GDM1 (cell line): ENCODE measurements around the gene RCOR2.

Experiments
- DNase-seq: peaks from one replicate; lab custom pipeline; 2025; lab: John Stamatoyannopoulos, UW

RCOR2 gene

GRCh38 chr11:63907063-63907462, 9.9 kb downstream of the RCOR2 start:
- DNase-seq, result no peak

- no peak for DNase-seq
Measured at GRCh38 chr11:63906585-63906984, 10.4 kb downstream of the RCOR2 start.

- no peak for DNase-seq
Measured at GRCh38 chr11:63906087-63906486, 10.9 kb downstream of the RCOR2 start.

- DNase-seq, result no peak
Measured at GRCh38 chr11:63905179-63905578, 11.8 kb downstream of the RCOR2 start.

DNA sequence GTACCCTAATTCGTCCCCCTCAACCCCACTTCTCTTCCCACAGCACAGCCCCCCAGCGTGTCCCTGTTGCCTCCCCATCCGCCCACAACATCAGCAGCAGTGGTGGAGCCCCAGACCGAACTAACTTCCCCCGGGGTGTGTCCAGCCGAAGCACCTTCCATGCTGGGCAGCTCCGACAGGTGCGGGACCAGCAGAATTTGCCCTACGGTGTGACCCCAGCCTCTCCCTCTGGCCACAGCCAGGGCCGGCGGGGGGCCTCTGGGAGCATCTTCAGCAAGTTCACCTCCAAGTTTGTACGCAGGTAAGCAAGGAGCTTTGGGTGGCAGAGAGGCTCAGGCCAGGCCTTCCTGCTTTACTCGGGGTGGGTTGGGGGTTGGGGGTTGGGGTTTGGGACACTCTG, 12.2 kb downstream of the RCOR2 start:
- no peak for DNase-seq

DNA sequence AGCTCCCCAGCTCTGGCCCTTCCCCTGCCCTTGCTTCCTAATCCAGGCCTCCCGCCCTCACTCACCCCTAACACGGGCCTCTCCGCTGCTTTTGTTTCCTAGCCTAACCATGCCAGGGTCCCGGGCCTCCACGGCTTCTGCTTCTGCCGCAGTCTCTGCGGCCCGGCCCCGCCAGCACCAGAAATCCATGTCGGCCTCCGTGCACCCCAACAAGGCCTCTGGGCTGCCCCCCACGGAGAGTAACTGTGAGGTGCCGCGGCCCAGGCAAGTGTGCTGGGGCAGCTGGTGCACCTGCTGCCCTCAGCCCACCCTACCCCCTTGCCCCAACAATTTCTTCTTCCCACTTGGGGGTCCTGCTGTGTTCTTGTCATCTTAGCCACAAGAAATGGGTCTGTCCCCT, 13.1 kb downstream of the RCOR2 start:
- DNase-seq, result no peak

GRCh38 chr11:63901660-63902059, 15.3 kb downstream of the RCOR2 start:
- no peak for DNase-seq

- DNase-seq, result no peak
Measured at GRCh38 chr11:63897459-63898146, 19.4 kb downstream of the RCOR2 start.

- no peak for DNase-seq
Measured at GRCh38 chr11:63896071-63896470, 20.9 kb downstream of the RCOR2 start.

- no peak for DNase-seq
Measured at GRCh38 chr11:63893355-63893754, 23.6 kb downstream of the RCOR2 start.

DNA sequence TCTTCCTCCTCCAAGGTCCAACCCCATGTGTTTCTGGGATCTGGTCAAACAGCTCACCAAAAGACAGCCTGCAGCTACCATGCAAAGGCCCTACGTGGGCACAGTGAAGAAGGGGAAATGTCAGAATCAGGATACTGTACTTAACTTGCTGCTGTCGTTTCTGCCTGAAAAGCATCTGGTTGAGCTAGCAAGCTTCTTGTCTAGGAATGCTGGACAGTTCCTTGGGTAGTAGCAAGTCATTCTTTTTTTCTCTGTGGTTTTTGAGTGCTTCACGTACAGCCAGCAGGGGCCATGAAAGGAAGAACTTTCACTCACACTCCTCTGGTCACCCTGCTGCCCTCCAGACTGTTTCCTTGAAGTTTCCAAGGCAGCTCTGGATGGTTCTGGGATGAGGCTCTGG, 24.7 kb downstream of the RCOR2 start:
- no peak for DNase-seq

DNA sequence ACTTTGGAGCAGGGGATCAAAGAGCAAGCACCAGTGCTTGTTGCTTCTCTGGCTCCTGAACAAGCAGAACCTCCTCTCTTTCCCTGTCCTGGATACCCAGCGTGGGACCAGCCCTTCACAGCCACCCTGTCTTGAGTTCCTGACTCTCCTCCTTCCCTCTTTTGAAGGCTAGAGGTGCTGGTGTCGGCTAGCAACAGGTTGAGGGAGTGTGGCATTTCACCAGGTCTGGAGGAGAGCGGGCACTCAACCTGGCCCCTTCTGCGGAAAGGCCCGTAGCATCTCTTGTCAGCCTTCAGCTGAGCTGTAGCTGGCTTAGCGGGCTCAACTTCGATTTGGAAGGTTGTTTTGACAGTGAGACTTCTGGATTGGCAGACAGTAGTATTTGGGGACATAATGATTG, 26.6 kb downstream of the RCOR2 start:
- no peak for DNase-seq

GRCh38 chr11:63889344-63889743, 27.6 kb downstream of the RCOR2 start:
- DNase-seq, result no peak

DNA sequence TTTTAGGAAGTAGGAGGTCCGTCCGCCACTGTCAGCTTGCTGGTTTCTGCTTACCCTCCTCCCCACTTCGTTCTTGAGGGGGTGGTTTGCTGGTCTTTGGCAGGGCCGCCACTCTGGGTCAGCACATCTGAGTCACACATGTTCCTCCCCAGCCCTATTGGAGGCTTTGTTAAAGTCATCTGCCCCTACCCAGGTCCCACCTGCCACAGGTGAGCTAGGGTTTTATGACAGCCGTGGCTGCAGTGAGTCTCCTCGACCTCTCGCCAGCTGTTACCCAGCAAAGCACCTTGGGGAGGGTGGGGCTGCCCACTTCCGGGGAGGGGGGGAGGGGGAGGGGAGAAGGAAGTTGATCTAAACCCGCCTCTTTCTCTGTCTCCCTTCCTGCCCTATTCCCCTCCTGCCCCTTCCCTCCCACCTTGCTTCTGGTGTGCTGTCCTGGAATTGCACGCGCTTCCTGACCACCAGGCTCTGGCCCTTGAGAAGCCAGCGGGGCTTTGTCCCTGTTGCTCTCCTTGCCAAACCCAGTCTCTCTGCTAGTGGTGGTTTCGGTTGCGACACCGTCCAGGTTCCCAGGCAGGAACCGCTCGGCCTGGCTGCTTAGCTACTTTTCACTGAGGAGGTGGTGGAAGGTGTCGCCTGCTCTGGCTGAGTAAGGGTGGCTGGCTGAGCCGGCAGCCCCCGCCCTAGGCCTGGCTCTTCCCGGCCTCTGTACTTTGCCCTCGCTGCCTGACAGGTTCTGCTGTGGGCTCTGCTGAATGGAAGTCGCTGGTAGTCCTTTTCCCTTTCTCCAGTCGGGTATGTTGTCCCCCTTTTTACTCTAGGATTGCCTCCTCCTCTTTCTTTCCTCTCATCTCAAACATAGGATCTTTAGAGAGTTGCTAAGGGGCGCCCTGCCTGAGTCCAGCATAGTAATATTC, 28.5 kb downstream of the RCOR2 start:
- peak; percentile 19 for DNase-seq

DNA sequence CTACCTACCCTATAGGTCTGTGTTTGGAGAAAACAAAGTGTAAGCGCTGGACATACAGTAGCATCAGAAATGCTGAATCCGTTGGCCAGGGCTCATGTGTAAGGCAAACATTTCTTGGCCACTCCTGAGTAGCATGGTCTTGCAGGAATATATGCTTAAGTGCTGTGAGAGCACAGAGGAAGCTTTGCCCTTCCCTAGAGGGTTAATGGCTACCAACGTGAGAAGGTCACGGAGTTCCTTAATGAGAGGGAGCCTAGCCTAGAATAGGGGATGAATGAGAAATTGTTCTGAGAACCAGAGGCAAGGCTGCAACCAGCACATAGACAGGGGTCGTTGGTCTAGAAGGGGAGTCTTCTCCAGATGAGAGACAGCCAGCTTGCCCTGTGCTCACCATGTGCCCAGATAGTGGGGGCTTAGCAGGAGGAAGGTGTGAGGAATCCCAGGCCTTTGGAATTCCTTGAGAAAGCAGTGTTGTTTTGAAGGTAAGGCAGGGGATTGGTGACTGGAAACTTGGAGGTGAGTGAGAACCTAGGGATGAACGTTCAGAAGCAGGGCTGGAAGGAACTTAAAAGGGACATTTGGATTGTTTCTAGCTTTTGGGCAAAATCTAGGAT, 29.5 kb downstream of the RCOR2 start:
- no peak for DNase-seq

DNA sequence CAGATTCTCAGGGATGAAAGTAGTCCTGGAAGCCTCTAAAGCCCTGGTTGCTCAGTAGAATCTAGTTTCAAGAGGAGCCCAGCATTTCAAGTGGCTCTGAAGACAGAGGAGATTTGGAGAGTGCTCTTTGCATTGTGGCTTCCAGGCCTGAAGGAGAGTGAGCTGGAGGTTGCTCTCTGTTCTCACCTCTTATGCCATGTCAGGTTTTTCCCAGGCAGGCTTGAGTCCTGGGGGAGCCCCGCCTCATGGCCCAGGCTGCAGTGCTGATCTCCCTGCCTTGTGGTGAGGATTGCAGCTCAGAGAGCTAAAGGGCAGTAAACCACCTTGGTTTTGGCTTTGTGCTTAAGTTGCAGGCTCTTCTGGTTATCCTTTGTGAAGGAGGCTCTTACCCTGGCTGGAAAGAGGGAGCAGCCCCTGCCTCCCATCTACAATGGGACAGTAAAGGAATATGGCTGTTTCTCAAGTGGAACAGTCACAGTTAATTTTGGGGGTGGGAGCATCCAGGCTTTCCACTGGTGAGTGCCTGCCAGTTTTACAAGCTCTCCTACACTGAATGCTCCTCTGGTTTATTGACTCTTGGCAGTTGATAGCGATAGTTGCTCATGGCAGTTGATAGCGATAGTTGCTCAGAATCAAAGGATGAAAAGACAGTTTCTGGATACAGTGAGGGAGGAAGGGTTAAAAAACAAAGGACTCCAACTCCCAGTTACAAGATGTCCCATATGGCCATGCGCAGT, 32.6 kb downstream of the RCOR2 start:
- DNase-seq, result no peak

GRCh38 chr11:63883791-63884190, 33.2 kb downstream of the RCOR2 start:
- DNase-seq, result no peak

GRCh38 chr11:63882555-63883242, 34.3 kb downstream of the RCOR2 start:
- DNase-seq, result peak; percentile 94

GRCh38 chr11:63880403-63880790, 36.6 kb downstream of the RCOR2 start:
- no peak for DNase-seq

DNA sequence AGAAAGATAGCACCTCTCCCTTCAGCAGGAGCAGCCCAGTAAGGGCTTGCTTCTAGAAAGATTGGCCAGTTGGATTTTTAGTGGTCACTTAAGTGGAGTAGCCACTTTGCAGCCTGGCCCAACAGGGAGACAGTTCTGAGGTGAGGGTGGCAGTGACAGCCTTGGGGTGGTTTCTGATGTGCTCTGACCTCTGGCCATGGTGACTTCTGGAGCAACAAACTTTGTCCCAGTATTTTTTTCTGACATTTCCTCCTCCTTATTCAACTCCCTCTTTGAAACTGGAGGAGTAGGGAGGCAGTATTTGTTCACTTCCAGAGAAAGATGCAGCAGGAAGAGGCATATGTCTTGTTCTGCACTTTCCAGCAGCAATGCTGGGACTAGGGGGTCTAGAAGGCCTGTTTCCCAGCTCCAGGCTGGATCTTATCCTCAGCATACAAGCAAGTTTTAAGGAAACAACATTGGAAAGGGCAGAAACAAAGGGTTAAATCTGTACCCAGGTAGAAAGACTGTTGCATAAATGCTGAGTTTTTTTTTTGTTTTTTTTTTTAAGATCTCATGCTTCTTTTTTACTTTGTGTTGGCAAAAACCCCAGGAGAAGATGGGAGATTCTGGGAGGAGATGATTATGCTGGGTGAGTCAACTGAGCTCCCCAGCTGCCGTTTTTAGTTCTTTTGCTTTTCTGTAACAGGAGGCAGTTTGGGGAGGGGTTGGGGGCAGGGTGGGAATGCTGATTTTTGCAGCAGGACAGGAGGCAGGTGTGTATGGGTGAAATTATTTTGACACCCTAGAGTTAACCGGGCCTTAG, 37.2 kb downstream of the RCOR2 start:
- no peak for DNase-seq
